Uterus (tissue), 4 donors: Measurements from ENCODE around the gene NR2F2. TPM values are rescaled to one million over a fixed set of nuclear protein-coding genes. Genes with fewer than 3 reads are reported as not detected.

Experiments used
- DNase-seq, 2 donors: peaks; one replicate each; pipeline ENCODE4 v3.0.0-alpha.2; 2019 to 2020
- H3K27ac ChIP-seq, 2 donors: fragments of 200-600 bp; sonication (generic); 1 replicate in 1 of 2; 2 replicates in 1 of 2; pipeline ENCODE4 v1.5.1; 2016 to 2018
- H3K27me3 ChIP-seq, 2 donors: fragments of 200-600 bp; sonication (generic); one replicate each; pipeline ENCODE4 v1.5.1; 2018 to 2019; ENCODE audit warnings: control low read depth in 1 of 2
- H3K36me3 ChIP-seq, 2 donors: fragments of 200-600 bp; sonication (generic); one replicate each; pipeline ENCODE4 v1.5.1; 2019; ENCODE audit warnings: control low read depth in 1 of 2
- H3K4me1 ChIP-seq, 2 donors: fragments of 200-600 bp; sonication (generic); one replicate each; pipeline ENCODE4 v1.5.1; 2018 to 2019; ENCODE audit warnings: control low read depth in 1 of 2
- H3K4me3 ChIP-seq, 2 donors: fragments of 200-600 bp; sonication (generic); 1 replicate in 1 of 2; 2 replicates in 1 of 2; pipeline ENCODE4 v1.5.1; 2018 to 2019; ENCODE audit warnings: mild to moderate bottlenecking in 1 of 2
- H3K9me3 ChIP-seq, 2 donors: fragments of 200-600 bp; sonication (generic); one replicate each; pipeline ENCODE4 v1.5.1; 2019; ENCODE audit warnings: control low read depth in 1 of 2
- POLR2A ChIP-seq, 2 donors: fragments of 450-650 bp; IDR thresholded peaks; one replicate each; pipeline ENCODE4 v1.6.1; 2016; ENCODE audit warnings: antibody characterized with exemption in 2 of 2, mild to moderate bottlenecking in 1 of 2, moderate library complexity in 1 of 2
- intact Hi-C: fragments of 100-400 bp; cut with DNase I; formaldehyde crosslinking; loops from one replicate; pipeline ENCODE4 v1.15.1; 2023; ENCODE audit warnings: low total_unique reads
- total RNA-seq, 4 donors: library from RNA; depleted of rRNA in 3 of 4; stranded (reverse); fragments of >200 nt in 3 of 4; gene quantifications; one replicate each; pipeline versions ENCODE4 v1.1.0 to v1.2.4, GENCODE V29; 2014 to 2023
- TF ChIP-seq, protein P1 (sequence below), 4 experiments: fragments of 200-600 bp in 2 of 4; fragments of 450-650 bp in 2 of 4; sonication (generic) in 2 of 4; IDR thresholded peaks; one replicate each; pipeline ENCODE4 v1.5.1; 2016 to 2019; ENCODE audit warnings: antibody characterized with exemption in 4 of 4, mild to moderate bottlenecking in 2 of 4, moderate library complexity in 1 of 4
- donor health status: DM: yes; HTN: yes; CAD: no.

NR2F2 gene
- total RNA-seq, 4 donors from 2014 or later = 23.6 to 255 (median 51.9) TPM

DNA sequence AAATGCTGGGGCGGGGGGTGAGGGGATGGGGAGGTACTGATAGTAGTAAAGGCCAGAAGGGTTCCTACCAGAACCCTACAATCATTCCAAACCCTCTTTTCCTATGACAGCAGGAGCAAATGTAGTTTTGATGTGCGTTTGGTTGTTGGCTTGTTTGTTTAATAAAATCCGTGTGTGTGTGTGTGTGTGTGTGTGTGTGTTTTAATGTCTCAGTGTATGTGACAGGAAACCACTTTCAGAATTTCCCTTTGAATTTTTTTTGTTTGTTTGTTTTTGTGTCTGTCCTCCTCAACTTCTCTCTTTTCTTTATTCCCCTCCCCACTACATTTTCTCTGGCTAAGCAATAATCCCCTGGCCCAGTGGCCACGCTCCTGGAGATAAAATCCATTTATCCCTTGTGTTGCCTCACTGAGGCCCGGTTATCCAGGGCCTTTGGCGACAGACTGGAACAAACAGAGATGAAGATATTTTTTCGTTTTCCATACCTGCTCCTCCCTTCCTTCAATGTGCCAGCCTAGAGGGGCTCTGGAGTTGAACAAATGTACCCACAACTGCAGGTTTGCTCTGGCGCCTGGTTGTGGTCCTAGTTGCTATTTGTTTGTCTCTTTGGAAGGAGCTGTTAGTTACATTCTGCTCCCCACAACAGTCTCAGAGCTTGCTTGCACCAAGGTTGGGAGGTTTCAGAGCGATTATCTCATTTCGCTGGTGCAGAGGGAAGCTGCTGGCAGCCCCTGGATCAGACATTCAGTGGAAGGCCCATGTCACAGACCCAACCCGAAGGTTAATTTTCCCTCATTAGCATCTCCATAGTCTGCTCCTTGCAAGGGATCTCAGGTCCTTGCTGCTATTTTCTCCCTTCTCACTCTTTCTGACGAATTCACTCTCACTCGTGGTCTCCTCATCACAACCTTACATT is 17.9 kb downstream of the NR2F2 start:
- Histone ChIP-seq H3K4me3 (peak overlapping the region; percentile 84 to 90), H3K27ac (peak overlapping the region; percentile 94 to 100), H3K4me1 (no peaks in the 10 kb centered on the region), H3K36me3 (no peaks in the 10 kb centered on the region), H3K9me3 (no peaks in the 10 kb centered on the region), H3K27me3 (no peaks in the 10 kb centered on the region)
- TF ChIP-seq, protein P1, sequence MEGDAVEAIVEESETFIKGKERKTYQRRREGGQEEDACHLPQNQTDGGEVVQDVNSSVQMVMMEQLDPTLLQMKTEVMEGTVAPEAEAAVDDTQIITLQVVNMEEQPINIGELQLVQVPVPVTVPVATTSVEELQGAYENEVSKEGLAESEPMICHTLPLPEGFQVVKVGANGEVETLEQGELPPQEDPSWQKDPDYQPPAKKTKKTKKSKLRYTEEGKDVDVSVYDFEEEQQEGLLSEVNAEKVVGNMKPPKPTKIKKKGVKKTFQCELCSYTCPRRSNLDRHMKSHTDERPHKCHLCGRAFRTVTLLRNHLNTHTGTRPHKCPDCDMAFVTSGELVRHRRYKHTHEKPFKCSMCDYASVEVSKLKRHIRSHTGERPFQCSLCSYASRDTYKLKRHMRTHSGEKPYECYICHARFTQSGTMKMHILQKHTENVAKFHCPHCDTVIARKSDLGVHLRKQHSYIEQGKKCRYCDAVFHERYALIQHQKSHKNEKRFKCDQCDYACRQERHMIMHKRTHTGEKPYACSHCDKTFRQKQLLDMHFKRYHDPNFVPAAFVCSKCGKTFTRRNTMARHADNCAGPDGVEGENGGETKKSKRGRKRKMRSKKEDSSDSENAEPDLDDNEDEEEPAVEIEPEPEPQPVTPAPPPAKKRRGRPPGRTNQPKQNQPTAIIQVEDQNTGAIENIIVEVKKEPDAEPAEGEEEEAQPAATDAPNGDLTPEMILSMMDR (IDR thresholded peaks at IDR 0.05) = no peak
- no peak for TF ChIP-seq POLR2A (IDR thresholded peaks at IDR 0.05)
- no peak for DNase-seq
- intact Hi-C loops = no loop called here

DNA sequence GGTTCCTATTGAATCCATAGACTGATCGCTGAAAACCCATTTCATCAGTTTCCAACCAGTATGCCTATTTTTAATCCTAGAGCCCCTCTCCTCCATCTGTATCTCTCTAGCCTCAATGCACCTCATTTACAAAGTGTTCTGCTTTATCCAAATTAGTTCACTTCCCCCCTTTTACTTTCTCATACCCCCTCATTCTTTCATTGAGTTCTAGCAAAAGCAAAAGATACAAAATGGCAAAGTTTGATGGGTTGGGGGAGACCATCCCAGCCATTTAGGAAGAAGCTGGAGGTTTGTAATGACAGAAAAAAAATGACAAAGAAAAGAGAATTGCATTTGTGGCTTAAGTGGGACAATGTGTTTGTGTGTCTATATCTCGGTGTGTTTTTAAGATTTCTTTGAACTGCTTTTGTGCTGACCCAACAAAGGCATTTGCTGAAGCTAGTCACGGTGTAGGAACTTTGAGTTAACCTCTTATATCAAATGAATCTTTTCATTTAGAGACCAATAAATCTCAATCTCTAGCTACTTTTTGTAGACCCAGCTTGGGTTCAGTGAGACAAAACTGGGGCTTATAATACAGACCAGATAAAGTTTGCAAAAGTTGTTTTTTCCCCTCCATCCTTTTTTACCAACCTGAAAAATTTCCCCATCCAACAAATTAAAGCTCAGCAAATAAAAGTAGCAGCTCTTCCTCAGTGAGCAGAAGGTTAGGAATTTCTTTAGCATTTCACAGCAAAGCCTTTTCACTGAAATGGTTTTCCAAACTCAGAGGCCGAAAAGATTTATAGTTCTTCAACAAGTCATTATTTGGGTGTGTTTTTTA is 18.7 kb downstream of the NR2F2 start:
- H3K36me3 ChIP-seq = no peaks in the 10 kb centered on the region
- intact Hi-C loops = no loop called here
- H3K27me3 ChIP-seq = no peaks in the 10 kb centered on the region
- no peaks in the 10 kb centered on the region for H3K4me1 ChIP-seq
- peak overlapping the region; percentile 1 to 5 for H3K4me3 ChIP-seq
- TF ChIP-seq, protein P1 (IDR thresholded peaks at IDR 0.05) = no peak
- no peak for TF ChIP-seq POLR2A (IDR thresholded peaks at IDR 0.05)
- H3K27ac ChIP-seq = peak overlapping the region; percentile 94 to 100
- no peak for DNase-seq
- H3K9me3 ChIP-seq = no peaks in the 10 kb centered on the region

DNA sequence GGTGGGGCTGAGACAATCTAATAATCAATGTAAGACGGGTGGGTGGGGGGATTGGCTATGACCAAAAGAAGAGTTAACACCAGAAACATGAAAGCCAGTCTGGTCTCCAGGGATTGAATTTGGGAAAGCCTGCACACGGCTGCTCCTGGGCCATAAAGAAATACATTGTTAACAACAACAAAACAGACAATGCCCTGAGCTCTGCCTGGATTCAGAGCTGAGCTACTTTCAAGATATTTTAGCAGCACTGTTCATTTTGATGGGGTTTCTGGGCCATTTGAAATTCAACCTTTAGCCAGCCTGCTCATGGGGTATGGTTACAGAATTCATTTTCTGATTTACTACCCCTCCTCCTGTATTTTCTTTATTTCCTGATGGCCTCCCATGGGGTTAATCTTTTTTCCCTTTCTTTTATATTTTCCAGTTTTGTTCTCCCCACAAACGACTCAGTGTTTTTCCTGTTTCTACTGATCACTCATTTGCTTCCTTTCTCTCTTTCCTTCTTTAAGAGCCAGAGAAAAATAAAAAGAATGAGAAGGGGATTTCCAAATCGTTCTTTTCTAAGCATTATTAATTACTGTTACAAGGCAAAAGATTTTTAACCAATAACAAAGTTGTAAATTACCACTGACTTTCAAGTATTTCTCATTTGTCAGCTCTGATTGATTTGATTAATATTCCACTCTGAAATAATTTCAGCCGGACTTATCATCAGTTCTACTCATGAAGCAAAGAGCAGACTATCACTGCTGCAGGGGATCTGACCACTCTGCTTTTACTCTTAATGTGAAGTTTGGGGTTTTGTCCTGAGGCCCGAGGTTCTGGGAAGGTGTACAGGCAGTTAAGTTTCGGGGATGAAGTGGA is 19.6 kb downstream of the NR2F2 start:
- DNase-seq = no peak
- intact Hi-C loops = no loop called here
- TF ChIP-seq, protein P1 (IDR thresholded peaks at IDR 0.05) = no peak
- TF ChIP-seq POLR2A (IDR thresholded peaks at IDR 0.05) = no peak
- no peaks in the 10 kb centered on the region for H3K9me3 ChIP-seq
- H3K27me3 ChIP-seq = no peaks in the 10 kb centered on the region
- H3K36me3 ChIP-seq = no peaks in the 10 kb centered on the region
- no peaks in the 10 kb centered on the region for H3K4me1 ChIP-seq
- H3K27ac ChIP-seq = peak overlapping the region; percentile 94 to 100
- peak overlapping the region; percentile 1 to 36 for H3K4me3 ChIP-seq

DNA sequence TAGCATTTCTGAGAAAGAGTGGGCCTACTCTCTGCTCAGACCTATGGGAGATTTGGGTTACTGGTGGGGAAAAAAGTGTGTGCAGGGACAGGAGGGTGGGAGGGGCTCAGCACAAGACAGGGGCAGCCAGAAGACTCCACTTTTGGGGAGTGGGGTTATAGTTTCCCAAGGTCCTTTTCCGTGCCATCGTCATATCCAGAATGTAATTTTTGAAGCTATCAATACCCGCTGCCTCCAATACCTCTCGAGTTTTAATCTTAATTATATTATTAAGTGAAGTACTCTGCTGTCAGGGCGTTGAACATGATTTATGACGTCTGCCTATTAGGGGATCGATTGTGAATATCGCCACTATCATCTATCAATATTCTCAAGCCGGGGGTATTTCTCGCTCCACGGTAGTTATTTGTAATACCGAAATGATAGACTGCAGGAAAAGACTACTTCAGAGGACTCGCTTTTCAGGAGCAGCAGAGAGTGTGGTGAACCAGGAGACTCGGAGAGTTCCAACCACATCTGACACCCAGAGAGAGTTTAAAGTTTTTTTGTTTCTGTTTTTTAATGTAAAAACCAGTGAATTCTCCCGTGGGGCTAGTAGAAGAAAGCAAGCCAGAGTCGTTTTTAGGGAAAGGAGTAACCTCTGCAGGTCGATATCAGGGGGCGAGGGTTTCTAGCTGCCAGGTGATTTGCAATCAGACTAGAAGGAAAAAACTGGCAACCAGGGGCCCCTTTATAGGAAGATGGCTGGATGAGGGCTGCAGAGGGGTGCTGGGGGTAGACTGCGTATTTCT is 20.6 kb downstream of the NR2F2 start:
- no peaks in the 10 kb centered on the region for H3K36me3 ChIP-seq
- peak overlapping the region; percentile 94 to 100 for H3K27ac ChIP-seq
- no peaks in the 10 kb centered on the region for H3K4me1 ChIP-seq
- TF ChIP-seq, protein P1 (IDR thresholded peaks at IDR 0.05) = no peak
- TF ChIP-seq POLR2A (IDR thresholded peaks at IDR 0.05) = no peak
- H3K4me3 ChIP-seq = peak overlapping the region; percentile 13 to 36
- H3K9me3 ChIP-seq = no peaks in the 10 kb centered on the region
- intact Hi-C loops = no loop called here
- H3K27me3 ChIP-seq = no peaks in the 10 kb centered on the region
- DNase-seq = no peak
